ENCODE measurements around the gene ERG. TPM values are rescaled to one million over a fixed set of nuclear protein-coding genes. Genes with fewer than 3 reads are reported as not detected.

The ERG gene
- total RNA-seq, 2 donors from 2014 or later = 0.07 TPM; not detected in 1

Other genes starting within 250 kb of the ERG start
- gene KCNJ15, start 241.5 kb downstream of the ERG start, total RNA-seq = under 1 TPM in 1 of 2 donors, not detected in 1; 0.07 TPM

Data from activated T-cell treated with anti-CD3 and anti-CD28 coated beads, Interleukin-2, amount 50 U/mL, for 72 hours (primary cell).